RPMI7951 (cell line): ENCODE results near the gene AMIGO3. TPM values are rescaled to one million over a fixed set of nuclear protein-coding genes. Genes with fewer than 3 reads are reported as not detected.

Experiments
- DNase-seq: peaks from one replicate; pipeline ENCODE4 v3.0.0-alpha.2; 2012; ENCODE audit warnings: low read depth
- total RNA-seq: library from RNA; depleted of rRNA; stranded (reverse); fragments of >200 nt; shearing (Covaris generic); gene quantifications from 2 replicates; pipeline ENCODE4 v1.2.3, GENCODE V29; 2014

The AMIGO3 gene
- total RNA-seq, 1 experiment from 2014 or later, result 1.1 TPM

DNA sequence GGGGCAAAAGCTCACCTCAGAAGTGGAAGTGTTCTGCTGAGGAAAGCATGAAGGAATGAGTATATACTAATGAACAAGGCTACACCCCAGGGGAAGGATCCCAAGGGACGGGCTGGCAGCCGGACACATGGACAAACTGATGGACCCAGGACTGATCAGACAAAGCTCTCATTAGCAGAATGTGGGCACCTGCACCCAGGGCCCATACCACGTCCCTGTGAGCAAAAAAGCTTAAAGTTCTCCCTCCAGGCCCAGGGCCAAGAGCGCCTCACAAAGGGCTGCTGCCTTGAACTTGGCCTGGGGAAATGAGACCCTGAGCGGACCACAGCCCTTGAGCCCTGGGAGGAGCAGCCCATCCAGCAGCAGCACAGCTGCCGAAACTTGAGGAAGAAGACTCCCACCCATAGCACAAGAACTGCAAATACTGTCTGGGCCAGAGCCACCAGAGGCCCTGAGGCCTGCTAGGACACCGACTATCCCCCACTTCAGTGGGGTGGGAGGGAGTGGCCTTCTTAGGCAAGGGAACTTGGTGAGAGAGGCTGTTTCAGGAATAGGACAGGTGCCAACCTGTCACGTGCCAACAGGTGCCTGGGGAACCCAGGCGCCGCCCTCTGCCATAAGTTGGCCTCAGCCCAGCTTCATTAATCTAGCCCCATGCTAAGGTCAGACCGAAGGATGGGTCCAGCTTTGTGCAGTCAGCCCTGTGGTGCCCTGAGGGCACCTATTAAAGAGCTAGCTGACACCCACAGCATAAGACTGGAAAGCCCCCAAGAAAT is 6.6 kb upstream of the AMIGO3 start:
- no peak for DNase-seq

DNA sequence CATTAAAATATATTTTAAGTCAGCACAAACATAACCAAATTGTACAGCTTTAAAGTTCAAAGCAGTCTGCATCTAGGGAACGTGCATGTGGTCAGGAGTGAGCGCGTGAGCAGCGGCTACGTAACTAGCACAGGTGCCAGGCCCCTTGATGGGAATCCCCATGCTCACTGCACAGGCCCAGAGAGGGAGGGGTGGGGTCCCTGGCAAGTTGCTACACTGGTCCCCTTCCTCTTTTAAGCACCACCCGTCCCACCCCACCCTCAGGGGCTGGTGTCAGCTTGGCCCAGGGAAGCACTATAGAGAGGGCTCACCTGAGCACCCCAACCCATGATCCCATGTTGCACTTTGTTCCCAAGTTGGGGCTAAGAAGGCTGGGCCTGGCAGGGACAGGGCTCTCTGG is 5.1 kb upstream of the AMIGO3 start:
- DNase-seq, result no peak

DNA sequence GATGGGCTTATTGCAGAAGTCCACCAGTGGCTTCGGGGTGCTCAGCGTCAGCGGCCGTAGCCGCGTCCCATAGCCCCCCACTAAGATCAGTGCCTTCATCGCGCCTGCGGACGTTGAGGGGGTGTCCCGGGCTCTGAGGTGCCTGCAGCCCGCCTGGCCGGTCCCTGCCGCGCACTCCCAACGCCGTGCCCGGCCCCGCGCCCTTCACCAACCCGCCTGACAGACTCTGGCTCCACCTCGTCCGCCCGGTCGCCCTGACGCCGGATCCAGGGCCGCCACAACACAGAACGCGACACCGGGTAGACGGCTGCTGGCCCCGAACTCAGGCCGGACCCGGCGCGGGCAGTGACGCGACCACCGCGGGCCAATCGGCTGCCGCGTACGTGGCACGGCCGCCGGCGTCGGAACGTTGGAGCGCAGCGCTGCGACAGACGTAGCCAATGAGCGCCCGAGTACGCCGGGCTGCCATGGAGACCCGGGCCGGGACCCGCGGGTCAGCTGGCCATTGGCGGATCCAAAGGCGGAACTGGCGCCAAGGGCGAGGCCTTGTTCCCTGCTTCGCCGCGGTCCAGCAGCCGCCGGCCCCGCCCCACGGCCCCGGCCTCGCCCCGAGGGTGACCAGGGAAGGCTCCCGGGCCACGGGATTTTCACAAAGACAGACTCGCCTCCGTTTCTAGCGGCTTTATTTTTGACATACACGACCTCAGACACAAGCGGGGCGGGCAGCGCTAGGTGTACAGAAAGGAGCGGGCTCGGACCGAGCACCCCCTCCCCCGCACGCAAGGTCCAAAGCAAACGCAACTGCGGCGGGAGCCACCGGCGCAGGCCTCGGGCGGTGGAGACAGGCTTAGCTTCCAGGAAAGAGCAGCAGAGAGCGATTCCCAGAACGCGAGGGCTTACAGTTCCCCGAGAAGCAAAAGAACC is 4.4 kb upstream of the AMIGO3 start, which contains the start of gene GMPPB:
GMPPB (minus strand) TSS at position 324 of the 924 bp plus-strand sequence; CDS start at position 99, 225 bp downstream.
- DNase-seq, result peak; percentile 98

DNA sequence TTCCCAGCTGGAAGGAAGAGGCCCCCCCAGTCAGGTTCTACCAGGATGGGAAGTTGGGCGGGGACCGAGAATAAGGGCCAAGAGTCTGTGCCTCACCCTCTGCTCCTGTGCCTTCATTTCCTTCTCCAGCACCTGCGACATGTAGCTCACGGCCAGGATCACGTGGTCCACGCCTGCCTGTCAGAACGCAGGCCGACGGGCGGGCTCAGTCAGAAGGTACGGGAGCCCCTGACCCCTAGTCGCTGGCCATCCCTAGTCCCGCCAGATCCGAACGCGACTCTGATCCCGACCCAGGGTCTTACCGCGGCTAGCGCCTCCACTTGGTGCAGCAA is 3.8 kb upstream of the AMIGO3 start:
- DNase-seq, result peak; percentile 44

DNA sequence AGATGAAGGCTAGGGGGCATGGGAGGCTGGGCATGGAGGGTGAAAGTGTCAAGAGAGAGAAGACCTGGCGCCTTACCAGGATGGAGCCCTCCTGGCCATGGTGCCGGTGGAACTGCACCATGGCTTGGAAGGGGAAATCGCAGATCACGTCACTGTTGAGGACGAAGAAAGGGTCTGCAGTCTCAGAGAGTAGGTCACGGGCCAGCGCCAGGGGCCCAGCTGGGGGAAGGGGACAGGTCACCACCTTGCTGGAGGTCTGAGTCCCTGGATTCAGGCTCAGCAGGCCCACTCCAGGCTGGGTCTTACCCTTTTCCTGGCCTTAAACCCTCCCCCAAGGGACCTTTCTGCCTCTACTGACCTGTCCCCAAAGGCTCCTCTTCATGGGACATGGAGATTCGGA is 3.4 kb upstream of the AMIGO3 start:
- no peak for DNase-seq

DNA sequence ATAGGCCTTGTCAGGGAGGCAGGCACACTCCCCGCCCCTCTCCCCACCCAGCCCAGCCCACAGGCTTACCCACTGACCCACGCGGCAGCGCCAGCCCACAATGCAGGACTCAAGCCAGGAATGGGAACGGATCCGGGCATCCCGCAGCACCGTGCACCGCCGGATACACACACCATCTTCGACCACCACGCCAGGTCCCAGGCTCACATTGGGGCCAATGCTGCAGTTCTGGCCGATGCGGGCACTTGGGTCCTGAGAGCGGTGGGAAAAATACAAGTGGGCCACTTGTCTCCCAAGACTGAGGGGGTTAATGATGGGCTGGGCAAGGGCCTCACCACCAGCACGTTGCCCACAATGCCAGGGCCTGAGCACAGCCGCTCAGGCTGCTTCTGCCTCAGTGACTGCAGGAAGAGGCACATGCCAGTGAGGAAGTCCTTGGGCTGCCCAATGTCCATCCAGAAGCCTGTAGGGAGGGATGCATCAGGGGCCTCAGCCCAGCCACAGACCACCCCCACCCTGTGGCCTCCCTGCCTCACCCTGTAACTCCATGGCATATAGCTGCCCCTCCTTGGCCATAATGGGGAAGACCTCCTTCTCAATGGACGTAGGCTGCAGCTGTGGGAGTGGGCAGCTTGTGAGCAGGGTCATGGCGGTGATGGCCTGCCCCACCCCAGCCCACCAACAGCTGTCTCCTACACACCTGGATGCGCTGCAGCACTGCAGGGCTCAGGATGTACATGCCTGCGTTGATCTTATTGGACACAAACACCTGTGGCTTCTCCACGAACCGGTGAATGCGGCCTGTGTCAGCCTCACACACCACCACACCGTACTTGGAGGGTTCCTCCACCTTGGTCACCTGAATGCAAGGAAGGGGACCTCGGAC is 2.7 kb upstream of the AMIGO3 start:
- no peak for DNase-seq

DNA sequence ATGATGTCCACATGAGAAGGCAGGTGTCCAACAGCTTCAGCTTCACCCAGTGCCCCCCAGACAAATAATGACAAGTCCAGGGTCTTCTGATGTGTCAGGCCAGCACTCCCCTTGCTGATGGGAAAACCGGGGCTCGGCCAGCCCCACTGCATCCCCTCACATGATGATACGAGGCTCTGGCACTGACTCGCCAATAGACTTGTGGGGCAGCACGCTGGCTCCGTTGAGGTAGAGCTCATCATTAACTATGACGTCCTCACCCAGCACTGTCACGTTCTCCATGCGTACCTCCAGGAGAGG is 2.1 kb upstream of the AMIGO3 start:
- DNase-seq, result no peak

DNA sequence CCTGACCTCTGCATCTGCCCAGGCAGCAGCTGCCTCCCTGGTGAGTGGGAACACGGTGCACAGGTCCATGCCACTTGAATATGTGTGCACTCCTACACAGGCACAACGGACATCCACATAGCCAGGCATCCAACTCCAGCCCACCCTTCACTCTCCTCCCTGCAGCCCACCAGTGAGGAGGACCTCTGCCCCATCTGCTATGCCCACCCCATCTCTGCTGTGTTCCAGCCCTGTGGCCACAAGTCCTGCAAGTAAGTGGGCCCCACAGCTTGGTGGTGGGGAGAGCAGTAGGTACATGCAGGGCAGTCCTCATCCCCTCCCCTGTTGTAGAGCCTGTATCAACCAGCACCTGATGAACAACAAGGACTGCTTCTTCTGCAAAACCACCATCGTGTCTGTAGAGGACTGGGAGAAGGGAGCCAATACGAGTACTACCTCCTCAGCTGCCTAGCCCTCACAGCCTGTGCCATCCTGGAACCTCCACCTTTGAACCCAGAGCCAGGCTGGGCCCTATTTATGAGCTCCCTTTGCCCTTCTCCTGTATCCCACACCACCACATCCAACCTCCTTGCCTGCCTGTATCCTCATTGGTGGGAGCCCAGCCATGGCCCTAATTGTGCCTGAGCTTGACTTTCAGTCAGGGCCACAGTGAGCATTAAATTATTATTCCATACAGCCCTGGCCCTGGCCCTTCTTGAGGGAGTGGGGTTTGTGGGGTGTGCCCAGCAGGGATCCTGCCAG is 1.5 kb upstream of the AMIGO3 start:
- DNase-seq, result no peak

DNA sequence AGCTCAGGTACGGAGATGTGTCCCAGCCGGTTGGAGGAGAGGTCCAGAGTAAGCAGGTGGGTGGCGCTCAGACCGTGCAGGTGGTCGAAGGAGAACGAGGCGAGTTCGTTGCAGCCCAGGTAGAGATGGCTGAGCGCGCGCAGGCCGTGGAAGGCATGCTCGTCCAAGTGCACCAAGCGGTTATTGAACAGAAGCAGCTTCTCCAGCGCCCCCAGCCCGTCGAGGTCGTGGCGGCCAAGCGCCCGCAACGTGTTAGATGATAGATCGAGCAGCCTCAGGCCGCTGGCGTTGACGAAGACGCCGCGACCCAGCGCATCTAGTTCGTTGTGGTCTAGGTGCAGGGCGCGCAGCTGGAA is 648 bp downstream of the AMIGO3 start:
- no peak for DNase-seq

DNA sequence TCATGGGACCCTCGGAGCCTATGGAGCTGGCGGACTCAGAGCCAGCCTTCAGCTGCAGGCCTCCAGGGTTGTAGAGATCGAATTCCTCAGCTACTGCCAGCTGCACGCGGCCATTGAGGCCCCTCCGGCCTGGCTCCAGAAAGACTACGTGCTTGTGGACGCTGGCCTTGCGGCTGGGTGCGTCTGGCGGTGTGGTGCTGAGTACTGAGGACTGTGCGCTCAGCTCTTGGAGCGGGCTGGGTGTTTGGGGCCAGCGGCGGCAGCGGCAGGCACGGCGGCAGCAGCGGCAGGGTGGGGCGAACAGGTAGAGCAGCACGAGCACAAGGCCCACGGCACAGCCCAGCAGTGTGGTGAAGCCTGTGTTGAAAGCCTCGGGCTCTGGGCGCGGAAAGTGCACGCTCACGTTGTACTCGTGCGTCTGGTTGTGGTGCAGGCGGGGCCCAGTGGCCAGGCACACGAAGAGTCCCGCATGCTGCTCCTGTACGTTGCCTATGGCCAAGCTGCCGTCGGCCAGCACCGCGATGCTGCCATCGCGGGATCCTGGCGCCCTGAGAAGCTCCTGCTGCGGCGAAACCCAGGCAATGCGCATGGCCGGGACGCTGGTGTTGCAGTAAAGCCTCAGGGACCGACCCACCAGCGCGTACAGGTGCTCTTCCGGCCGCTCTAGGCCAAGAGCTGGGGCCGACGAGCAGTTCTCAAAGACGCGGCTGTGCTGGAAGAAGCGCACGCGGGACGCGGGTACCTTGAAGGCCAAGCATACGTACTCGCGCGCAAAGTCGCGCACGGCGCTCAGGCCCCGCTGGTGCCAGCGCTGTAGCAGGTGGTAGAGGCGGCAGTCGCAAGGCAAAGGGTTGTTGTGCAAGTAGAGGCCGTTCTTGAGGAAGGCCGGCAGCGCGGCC is 1.3 kb downstream of the AMIGO3 start:
- DNase-seq, result no peak

DNA sequence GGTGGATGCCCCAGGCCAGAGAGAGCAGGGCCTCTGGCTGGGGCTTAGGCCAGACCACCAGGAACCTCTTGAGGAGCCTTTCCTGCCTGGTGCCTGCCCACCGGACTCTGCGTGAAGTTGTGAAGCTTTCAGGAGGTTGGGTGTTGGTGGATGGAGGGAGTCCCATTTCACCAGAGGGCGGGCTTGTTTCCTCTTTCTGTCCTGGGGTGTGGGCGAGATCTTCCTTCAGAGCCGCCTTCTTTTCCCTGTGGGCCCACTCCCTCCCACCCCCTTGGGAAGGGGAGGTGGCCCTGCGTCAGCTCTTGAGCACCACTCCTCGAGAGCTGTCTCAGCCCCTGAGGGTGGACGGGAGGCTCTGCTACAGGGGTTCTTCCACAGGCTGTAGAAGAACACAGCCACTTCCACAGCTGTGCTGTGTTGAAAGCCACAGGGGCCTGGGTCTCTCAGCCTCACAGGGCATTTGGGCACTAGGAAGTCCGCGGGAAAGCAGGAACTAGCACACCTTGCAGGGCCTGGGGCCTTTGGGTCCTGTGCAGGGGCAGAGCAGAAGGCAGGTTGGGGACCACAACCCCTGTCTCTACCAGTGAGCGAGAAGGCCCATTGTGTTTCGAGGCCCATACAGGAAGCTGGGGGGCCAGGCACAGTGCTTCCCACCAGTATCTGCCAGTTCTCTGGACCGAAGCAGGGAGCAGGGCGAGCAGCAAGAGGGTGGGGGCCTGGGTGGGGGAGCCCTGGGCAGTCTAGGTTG is 2.1 kb downstream of the AMIGO3 start:
- DNase-seq, result no peak

DNA sequence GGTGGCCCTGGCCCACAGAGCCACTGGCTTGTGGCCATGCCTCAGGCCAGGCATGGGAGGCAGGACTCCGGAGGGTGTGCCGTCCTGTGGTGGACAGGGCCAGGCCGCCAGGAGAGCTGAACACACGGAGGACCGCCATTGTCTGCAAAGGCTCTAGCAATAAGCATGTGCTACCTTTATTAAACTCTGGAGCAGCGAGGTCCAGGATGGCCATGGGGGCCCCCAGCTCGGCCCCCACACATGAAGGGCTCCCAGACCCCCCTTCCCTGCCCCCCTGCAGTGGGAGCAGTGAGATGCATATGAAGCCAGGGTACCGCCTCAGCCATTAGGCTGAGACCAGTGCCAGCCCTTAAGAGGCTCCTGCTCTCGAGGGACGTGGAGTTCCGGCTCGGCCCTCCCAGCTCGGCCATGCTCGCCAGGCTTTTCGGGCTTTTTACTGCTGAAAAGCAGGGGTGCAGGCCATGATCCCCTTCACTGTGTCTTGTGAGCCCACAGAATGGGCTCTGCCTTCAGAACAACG is 2.7 kb downstream of the AMIGO3 start:
- DNase-seq, result no peak

DNA sequence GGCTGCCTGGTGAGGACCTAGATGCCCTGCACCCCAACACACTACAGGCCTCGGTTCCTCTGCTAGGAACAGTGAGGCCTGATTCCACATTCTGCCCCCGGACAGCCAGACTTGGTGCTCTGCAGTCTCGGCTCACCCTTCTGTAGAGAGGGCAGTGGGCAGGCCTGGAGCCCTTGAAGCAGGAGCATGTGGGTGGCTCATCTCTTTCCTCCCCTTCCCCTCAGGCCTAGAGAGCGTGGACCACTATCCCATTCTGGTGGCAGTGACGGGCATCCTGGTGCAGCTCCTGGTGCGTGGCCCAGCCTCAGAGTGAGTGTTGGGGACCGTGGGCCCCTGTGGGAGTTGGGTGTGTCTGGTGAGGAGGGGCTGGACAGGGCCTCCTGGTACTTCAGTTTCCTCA is 3.3 kb downstream of the AMIGO3 start:
- no peak for DNase-seq

DNA sequence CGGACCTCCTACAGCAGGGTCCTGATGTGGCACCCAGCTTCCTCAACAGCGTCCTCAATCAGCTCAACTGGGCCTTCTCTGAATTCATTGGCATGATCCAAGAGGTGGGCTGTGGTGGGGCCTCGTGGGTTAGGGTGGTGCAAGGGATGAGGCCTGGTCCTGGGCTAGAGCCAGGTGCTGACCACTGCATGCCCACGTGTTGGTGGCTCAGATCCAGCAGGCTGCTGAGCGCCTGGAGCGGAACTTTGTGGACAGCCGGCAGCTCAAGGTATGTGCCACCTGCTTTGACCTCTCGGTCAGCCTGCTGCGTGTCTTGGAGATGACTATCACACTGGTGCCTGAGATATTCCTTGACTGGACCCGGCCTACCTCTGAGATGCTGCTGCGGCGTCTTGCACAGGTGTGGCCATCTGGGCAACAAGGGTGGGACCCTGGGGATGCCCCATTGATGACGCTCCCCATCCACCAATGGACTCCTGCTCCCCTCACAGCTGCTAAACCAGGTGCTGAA is 3.8 kb downstream of the AMIGO3 start:
- DNase-seq, result no peak

DNA sequence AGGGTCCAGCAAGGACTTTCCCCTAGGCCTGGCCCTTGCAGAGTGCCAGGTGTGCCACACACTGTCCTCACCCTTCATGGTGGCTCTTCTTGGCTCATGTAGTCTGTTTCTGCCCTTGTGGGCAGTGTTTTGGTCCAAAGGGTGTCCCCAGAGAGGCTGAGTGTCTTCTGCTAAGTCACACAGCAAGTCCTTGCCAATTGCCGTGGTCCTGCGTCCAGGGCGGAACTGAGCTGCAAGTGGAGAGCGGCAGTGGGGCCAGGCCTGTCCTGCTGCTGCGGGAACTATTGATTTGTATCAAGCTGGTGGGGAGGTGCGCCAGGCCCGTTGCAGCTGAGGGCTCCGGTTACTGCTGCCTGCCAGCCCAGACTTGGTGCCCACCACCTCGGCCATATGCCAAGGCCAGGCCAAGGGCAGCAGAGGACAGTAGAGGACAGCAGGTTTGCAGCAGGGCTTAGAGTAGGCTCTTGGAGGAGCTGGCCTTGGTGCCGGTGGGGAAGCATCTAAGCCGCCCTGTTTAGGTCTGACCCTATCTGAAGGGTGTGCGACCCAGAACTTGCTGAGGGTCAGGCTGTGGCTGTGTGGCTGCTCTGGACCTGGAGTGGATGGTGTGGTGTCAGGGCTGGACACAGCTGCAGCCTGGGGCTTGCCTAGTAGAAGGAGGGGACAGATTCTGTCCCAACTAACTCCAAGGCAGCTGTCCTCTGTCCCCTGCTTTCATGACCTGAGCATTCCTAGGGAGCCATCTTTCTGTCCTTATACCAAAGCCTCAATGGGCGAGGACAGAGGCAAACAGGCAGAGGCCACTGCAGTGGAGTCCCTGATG is 4.5 kb downstream of the AMIGO3 start:
- no peak for DNase-seq

DNA sequence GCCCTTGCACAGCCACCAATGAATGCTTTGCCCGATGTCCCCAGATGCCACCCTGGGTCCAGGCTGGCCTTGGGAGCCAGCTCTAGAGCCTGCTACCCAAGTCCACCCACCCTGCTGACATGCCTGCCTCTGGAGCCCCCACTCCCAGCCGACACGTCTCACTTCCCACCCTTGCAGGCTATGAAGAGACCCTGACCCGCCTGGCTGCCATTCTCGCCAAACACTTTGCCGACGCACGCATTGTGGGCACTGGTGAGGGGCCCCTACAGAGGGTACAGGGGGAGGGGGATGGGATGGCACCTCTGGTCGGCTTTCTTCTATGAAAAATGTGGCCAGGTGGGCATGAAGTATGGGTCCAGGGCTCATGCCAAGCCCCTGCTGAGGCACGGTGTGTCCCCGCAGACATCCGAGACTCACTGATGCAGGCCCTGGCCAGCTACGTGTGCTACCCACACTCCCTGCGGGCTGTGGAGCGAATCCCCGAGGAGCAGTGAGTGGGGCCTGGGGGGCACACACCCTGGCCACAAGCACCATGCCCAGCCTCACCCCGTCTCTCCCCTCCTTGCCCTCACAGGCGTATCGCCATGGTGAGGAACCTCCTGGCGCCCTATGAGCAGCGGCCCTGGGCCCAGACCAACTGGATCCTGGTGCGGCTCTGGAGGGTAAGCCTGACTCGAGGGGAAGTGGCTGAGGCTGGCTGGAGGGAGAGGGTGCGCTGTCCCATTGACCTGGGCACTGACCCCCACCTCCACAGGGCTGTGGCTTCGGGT is 6.0 kb downstream of the AMIGO3 start:
- DNase-seq, result no peak

DNA sequence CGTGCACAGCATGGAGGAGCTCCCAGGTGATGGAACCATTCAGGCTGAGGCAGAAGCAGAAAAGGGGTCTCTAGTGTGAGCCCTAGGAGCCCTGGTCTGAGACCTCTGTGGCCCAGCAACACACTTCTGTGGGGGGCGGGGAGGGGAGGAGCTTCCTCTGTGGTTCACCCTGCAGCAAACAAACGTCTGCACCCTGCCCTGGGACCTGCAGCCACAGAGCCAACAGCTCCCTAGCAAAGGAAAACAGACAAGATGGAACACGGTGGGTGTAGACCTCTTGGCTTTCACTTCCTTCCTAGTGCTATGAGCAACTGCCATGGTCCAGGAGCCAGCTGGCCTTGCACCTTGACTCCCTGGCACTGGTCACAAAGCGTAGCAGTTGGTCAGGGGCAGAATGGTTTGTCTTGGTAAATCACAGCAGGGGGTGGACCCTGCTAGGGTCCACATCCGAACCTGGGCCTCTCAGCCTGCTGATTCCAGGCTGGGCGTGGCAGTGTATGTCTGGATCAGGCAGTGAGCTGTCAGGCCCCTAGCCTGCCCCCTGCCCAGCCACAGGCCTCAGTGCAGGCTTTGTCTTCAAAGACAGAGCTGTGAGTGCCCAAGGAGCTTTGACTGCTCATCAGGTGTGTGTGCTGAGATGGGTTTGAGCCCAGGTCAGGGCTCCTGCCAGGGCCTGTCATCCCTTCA is 6.7 kb downstream of the AMIGO3 start:
- DNase-seq, result no peak
